Endothelial cell (in vitro differentiated cells): ENCODE data around the gene AIM2. TPM values are rescaled to one million over a fixed set of nuclear protein-coding genes. Genes with fewer than 3 reads are reported as not detected.

Source experiments
- DNase-seq: peaks from one replicate; pipeline ENCODE4 v3.0.0; 2021; ENCODE audit warnings: low spot score
- H3K27ac Mint-ChIP-seq: one replicate; pipeline ENCODE4 v1.8.0; 2021; ENCODE audit warnings: mixed read lengths, inconsistent platforms; ENCODE audit not compliant: unreplicated experiment
- H3K27me3 Mint-ChIP-seq: one replicate; pipeline ENCODE4 v1.8.0; 2021; ENCODE audit warnings: mild to moderate bottlenecking, moderate library complexity, mixed read lengths, inconsistent platforms; ENCODE audit not compliant: unreplicated experiment
- H3K36me3 Mint-ChIP-seq: one replicate; pipeline ENCODE4 v1.8.0; 2021; ENCODE audit warnings: mild to moderate bottlenecking, low read depth, mixed read lengths, inconsistent platforms; ENCODE audit not compliant: unreplicated experiment
- H3K4me1 Mint-ChIP-seq: one replicate; pipeline ENCODE4 v1.8.0; 2021; ENCODE audit warnings: mild to moderate bottlenecking, mixed read lengths, inconsistent platforms; ENCODE audit not compliant: unreplicated experiment
- H3K4me3 Mint-ChIP-seq: one replicate; pipeline ENCODE4 v1.8.0; 2021; ENCODE audit warnings: mild to moderate bottlenecking, mixed read lengths, inconsistent platforms; ENCODE audit not compliant: unreplicated experiment
- H3K9me3 Mint-ChIP-seq: one replicate; pipeline ENCODE4 v1.8.0; 2021; ENCODE audit warnings: mixed read lengths, inconsistent platforms; ENCODE audit not compliant: unreplicated experiment
- long read RNA-seq: library from polyadenylated mRNA; unstranded; transcript quantifications from one replicate; pipeline ENCODE4 v2.0.0, GENCODE V29; 2020; ENCODE audit not compliant: unreplicated experiment
- total RNA-seq: library from RNA; stranded (reverse); fragmentation: NEBNext Ultra II Directional; extraction: Animal tissue kit (Norgen Biotek cat#: 25700); gene quantifications from one replicate; pipeline ENCODE4 v1.2.1, GENCODE V29; 2021; ENCODE audit not compliant: unreplicated experiment
- TF ChIP-seq, protein P1 (sequence below): fragments of 200-600 bp; sonication (generic); IDR thresholded peaks from one replicate; pipeline ENCODE4 v1.5.0; 2021; ENCODE audit warnings: antibody characterized with exemption; ENCODE audit not compliant: unreplicated experiment

Gene AIM2, protein sequence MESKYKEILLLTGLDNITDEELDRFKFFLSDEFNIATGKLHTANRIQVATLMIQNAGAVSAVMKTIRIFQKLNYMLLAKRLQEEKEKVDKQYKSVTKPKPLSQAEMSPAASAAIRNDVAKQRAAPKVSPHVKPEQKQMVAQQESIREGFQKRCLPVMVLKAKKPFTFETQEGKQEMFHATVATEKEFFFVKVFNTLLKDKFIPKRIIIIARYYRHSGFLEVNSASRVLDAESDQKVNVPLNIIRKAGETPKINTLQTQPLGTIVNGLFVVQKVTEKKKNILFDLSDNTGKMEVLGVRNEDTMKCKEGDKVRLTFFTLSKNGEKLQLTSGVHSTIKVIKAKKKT
- 29.2 TPM for total RNA-seq
- long read RNA-seq, partial matches to known transcripts, result 4 of 22 reads
- long read RNA-seq, other reads (novel, unspliced or antisense), result 18 of 22 reads

DNA sequence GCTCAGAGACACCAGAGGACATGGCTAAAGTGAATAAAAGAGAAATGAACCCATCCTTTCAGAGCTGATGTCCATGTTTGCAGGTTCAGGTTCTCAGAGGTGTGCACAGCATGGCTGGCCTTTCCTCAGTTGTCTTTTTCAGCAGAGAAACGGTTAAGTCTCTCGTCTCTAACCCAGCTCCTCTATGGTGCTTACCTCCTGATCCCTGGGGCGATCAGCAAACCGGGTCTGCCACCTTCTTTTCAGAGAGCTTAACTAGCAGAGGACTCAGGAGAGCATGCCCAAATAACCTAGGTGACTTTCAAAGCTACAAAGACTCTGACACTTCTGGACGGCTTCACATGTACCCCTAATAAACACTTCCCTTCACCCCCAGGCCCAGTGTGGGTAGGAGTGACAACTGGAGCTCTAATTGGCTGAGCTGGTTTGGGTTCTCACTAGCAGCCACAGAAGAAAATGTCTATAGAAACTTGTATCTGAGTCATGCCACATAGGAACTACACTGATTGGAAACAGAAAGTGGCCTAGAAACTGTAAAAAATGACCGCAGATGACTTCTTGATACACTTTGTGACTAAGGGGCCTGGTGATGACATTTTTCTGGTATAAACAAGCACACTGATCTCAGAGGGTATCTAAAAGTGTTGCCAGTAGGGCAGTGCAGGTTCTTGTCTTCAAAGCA is at the start of gene AIM2:
AIM2 (minus strand) TSS at position 329 of the 682 bp plus-strand sequence. CDS start 3,267 bp downstream, outside the sequence.
- Mint-ChIP-seq H3K4me3 (no peak within 1 kb of the TSS), H3K27me3 (no peaks in the 10 kb centered on the region), H3K36me3 (peaks cover 6% of the 10 kb centered on the region), H3K9me3 (no peaks in the 10 kb centered on the region), H3K4me1 (no peaks in the 10 kb centered on the region), H3K27ac (no peak within 1 kb of the TSS)
- TF ChIP-seq, protein P1, sequence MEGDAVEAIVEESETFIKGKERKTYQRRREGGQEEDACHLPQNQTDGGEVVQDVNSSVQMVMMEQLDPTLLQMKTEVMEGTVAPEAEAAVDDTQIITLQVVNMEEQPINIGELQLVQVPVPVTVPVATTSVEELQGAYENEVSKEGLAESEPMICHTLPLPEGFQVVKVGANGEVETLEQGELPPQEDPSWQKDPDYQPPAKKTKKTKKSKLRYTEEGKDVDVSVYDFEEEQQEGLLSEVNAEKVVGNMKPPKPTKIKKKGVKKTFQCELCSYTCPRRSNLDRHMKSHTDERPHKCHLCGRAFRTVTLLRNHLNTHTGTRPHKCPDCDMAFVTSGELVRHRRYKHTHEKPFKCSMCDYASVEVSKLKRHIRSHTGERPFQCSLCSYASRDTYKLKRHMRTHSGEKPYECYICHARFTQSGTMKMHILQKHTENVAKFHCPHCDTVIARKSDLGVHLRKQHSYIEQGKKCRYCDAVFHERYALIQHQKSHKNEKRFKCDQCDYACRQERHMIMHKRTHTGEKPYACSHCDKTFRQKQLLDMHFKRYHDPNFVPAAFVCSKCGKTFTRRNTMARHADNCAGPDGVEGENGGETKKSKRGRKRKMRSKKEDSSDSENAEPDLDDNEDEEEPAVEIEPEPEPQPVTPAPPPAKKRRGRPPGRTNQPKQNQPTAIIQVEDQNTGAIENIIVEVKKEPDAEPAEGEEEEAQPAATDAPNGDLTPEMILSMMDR, result no peak
- no peak for DNase-seq

DNA sequence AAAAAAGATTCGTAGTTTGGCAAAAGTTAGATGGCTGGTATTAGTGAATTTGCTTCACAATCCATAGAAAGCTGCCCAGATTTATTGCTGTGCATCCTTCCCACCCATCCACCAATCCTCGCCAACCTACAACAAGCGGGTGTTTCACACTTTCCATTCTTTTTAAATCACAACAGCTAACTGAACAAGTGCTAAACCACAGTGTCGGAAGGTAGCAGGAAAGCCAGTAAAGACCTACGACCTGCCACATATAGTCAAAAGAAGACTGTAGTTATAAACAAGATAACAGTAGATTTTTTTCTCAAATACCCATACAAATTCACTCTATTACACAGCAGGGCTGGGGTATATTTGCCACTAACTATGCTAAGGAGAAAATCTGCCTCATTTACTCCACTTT is 47.0 kb upstream of the AIM2 start:
- Mint-ChIP-seq H3K9me3 (no peaks in the 10 kb centered on the region), H3K36me3 (peaks cover 8% of the 10 kb centered on the region), H3K27ac (no peak overlapping the region), H3K4me3 (no peak overlapping the region), H3K4me1 (peaks cover 17% of the 10 kb centered on the region), H3K27me3 (no peaks in the 10 kb centered on the region)
- TF ChIP-seq, protein P1, result no peak
- DNase-seq, result no peak

DNA sequence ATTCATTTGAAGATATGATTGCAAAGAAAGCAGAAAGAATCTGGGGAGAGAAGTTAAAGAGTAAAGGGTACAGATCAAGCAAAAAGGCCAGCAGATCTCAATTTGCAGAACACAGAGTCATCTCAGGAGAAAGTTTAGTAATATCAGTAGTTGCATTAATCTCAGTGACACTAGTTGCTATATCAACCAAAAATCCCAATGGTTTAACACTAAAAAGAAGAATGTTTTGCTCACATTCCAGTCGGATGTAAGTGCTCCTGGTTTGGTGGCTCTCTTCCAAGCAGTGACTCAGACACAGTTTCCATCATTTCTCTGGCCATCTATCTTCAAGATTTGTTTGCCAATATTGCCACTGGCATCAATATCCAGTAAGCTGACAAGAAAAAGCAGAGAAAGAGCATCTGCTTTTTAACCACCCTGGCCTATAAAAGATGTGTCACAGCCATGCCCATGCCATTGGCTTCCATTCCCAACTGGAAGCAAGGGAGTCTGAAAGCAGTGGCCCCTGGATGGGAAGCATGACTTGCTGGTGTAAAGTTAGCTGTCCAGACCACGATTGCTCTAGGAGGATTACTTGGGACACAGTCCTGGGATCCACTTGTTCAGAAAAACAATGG is 45.5 kb upstream of the AIM2 start:
- DNase-seq, result no peak
- H3K4me1 Mint-ChIP-seq, result peaks cover 17% of the 10 kb centered on the region

DNA sequence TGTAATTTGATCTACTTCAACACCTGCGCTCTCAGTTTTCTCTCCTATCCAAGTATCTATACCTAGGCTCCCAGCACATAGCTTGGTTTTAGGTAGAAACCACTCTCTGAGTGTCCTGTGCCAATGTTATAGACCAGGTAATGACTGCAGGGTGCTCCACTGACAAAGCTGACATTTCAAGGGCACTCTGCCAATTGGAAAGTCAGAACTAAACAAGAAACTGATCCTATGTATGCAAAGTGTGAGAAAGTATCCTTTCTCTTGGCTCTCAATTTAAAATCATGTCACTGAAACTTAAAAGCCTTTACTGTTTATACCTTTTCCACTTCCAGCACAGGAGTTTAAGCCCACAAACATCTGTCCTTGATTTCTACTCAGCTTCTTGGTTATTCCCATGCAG is 45.0 kb upstream of the AIM2 start:
- no peak overlapping the region for H3K4me3 Mint-ChIP-seq
- no peak for DNase-seq
- H3K9me3 Mint-ChIP-seq, result no peaks in the 10 kb centered on the region
- peaks cover 17% of the 10 kb centered on the region for H3K4me1 Mint-ChIP-seq
- peaks cover 12% of the 10 kb centered on the region for H3K36me3 Mint-ChIP-seq
- TF ChIP-seq, protein P1, result no peak
- no peaks in the 10 kb centered on the region for H3K27me3 Mint-ChIP-seq
- no peak overlapping the region for H3K27ac Mint-ChIP-seq

More for the DNA sequence above, 45.5 kb upstream of the AIM2 start:
- TF ChIP-seq, protein P1, result no peak
- Mint-ChIP-seq H3K36me3 (peaks cover 8% of the 10 kb centered on the region), H3K27me3 (no peaks in the 10 kb centered on the region), H3K9me3 (no peaks in the 10 kb centered on the region), H3K27ac (no peak overlapping the region), H3K4me3 (no peak overlapping the region)
